GM03348 (cell line): ENCODE data around the gene IP6K3.

ENCODE experiments used
- DNase-seq: peaks from one replicate; pipeline ENCODE4 v3.0.0; 2012; ENCODE audit warnings: low spot score

IP6K3 gene

GRCh38 chr6:33746651-33747100, at the start of gene IP6K3:
Gene IP6K3, minus strand, starts transcription at chr6:33746905. Its CDS starts 11,429 bp downstream, at chr6:33735476.
- DNase-seq = no peak

- peak; percentile 33 for DNase-seq
Observed at GRCh38 chr6:33794910-33795623, 48.4 kb upstream of the IP6K3 start.

- DNase-seq = no peak
Observed at GRCh38 chr6:33792981-33793380, 46.3 kb upstream of the IP6K3 start.

GRCh38 chr6:33791620-33792019, 44.9 kb upstream of the IP6K3 start:
- DNase-seq = no peak

- no peak for DNase-seq
Observed at GRCh38 chr6:33790910-33791309, 44.2 kb upstream of the IP6K3 start.

GRCh38 chr6:33790379-33790778, 43.7 kb upstream of the IP6K3 start:
- no peak for DNase-seq

GRCh38 chr6:33789550-33789895, 42.8 kb upstream of the IP6K3 start:
- DNase-seq = no peak

- peak; percentile 98 for DNase-seq
Observed at GRCh38 chr6:33788694-33789549, 42.2 kb upstream of the IP6K3 start, which contains the start of gene LEMD2. Gene LEMD2, minus strand, starts transcription at chr6:33789130. Its CDS starts 14 bp downstream, at chr6:33789116.

GRCh38 chr6:33787954-33788693, 41.4 kb upstream of the IP6K3 start:
- DNase-seq = peak; percentile 90

- peak; percentile 45 for DNase-seq
Observed at GRCh38 chr6:33787346-33787953, 40.7 kb upstream of the IP6K3 start.

- DNase-seq = no peak
Observed at GRCh38 chr6:33786736-33787135, 40.0 kb upstream of the IP6K3 start.

- DNase-seq = peak; percentile 57
Observed at GRCh38 chr6:33785778-33786177, 39.1 kb upstream of the IP6K3 start.

- no peak for DNase-seq
Observed at GRCh38 chr6:33784787-33785186, 38.1 kb upstream of the IP6K3 start.

GRCh38 chr6:33783781-33784520, 37.2 kb upstream of the IP6K3 start:
- DNase-seq = no peak

GRCh38 chr6:33782561-33782960, 35.9 kb upstream of the IP6K3 start:
- DNase-seq = no peak

- peak; percentile 50 for DNase-seq
Observed at GRCh38 chr6:33781131-33781975, 34.6 kb upstream of the IP6K3 start.

GRCh38 chr6:33779895-33780294, 33.2 kb upstream of the IP6K3 start:
- no peak for DNase-seq

GRCh38 chr6:33779290-33779689, 32.6 kb upstream of the IP6K3 start:
- DNase-seq = no peak

- DNase-seq = no peak
Observed at GRCh38 chr6:33778444-33779121, 31.9 kb upstream of the IP6K3 start.
